ELF-1 (cell line): ENCODE data around the gene PCGF5.
"Not testable (repeated sequence)": the region's sequence is repeated elsewhere in the genome, so short reads cannot be mapped to it uniquely, and the experiment has no call there.

Experiments
- DNase-seq: peaks from one replicate; pipeline ENCODE4 v3.0.0-alpha.2; 2016; ENCODE audit warnings: low read depth, low spot score

The PCGF5 gene

GRCh38 chr10:91286572-91286971, 66.1 kb downstream of the PCGF5 start:
- no peak for DNase-seq

- no peak for DNase-seq
Measured at GRCh38 chr10:91287276-91287675, 66.8 kb downstream of the PCGF5 start.

- no peak for DNase-seq
Measured at GRCh38 chr10:91287912-91288311, 67.4 kb downstream of the PCGF5 start.

DNA sequence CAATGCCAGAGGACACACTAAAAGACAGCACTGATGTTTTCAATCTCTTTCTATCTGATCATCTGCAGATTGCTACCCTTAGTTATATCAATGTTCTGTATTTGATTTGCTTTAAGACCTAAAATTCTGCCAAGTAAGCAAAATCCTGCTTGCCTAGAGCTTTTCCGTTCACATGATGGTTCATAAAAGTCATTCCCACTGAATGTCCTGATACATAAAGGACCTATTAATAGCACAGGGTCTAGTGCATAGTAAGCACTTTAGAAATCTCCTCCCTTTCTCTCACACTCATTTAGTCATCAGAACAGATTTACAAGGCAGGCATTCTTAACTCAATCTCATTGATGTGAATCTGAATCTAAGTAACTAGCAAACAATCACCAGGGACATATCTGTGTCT, 68.8 kb downstream of the PCGF5 start:
- DNase-seq = no peak

GRCh38 chr10:91290607-91291006, 70.1 kb downstream of the PCGF5 start:
- no peak for DNase-seq

- DNase-seq = no peak
Measured at GRCh38 chr10:91294134-91294906, 73.9 kb downstream of the PCGF5 start.

GRCh38 chr10:91295346-91295745, 74.9 kb downstream of the PCGF5 start:
- no peak for DNase-seq

GRCh38 chr10:91296471-91296870, 76.0 kb downstream of the PCGF5 start:
- DNase-seq = peak; percentile 47

DNA sequence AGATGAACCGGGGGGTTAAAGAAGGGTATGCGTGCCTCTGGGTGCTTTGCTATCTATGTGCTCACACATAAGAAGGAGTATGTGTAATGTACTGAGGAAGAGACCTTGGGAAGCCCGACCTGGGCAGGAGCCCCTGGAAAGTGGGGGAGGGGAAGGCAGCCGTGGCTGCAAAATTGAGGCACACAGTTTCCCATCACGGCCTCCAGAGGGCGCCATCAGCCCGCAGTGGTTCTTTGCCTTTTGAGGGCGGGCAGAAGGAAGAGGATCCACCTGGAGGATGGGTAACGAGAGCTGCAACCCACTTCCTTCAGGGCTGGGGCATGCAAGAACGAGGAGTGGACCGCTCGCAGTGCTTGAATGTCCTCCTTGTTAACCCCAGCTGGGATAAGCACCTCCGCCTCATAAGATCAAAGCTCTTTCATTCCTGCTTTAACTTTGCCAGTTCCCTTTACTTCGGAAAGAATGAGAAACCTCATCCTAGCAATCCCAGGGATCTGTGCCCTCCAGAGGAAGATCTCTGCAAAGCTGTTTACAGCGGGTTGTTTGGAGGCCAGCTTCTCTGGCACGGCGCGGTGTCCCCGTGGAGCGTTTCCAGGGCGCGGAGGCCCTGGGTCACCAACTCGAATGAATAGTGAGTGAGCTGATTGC, 77.9 kb downstream of the PCGF5 start:
- DNase-seq = peak; percentile 96

DNA sequence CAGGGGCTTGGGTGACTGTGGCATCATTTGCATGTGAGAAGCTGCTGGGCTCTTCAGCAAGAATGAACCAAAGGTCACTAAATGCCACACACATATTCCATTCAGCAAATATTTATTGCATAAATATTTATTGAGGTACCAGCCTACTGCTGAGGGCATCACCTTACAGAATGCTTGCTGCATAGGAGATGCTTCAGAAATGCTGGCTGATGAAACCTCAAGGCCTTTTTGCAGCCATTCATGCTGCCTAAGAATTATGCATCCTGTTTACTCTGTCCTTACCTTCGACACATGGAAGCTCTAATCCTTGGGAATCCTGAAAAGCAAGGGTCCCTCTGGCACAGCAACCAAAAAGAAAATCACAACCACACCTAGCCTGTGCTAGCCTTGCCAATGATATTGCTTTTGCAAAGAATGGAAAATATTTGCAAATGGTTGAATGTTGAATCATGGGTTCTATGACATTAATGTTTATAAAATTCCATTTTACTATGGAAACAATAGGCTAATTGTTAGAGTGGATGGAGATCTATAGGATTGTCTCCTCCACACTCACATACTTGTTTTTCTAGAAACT, 79.6 kb downstream of the PCGF5 start:
- DNase-seq = no peak

DNA sequence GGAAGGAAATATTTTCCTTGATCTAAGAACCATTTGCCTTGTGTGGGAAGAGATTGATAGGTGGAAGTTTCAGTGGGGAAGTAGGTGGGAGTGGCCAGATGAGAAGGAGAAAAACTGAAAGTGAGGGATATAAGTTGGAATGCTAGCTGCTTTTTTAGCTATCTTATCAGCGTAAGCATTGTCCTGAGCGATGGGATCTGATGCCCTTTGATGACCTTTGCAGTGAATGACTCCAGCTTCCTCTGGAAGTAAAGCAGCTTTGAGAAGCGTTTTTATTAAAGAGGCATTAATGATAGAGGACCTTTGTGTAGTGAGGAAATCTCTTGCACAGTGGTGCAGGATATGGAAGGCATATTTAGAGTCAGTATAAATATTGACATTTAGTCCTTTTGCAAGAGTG, 82.5 kb downstream of the PCGF5 start:
- DNase-seq = not testable (repeated sequence)

GRCh38 chr10:91305979-91306378, 85.5 kb downstream of the PCGF5 start:
- not testable (repeated sequence) for DNase-seq

DNA sequence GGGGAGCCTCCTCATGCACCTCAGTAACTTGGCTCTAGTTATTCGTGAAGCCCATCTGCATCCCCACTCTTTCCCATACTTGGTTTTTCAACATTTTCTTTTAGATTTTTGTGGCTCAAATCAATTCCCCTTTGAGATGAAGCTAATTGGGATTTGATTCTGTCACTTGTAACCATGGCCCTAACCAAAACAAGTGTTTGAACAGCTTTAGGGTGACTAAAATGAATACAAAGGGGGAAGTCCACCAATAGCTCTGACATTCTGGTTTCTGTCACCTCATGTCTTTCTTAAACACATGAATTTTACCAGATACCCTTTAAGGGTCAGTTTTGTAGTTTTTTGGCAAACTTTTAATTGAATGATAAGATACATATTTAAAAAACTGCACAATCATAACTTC, 87.0 kb downstream of the PCGF5 start:
- no peak for DNase-seq

- no peak for DNase-seq
Measured at GRCh38 chr10:91309711-91310110, 89.2 kb downstream of the PCGF5 start.

- no peak for DNase-seq
Measured at GRCh38 chr10:91311601-91312381, 91.3 kb downstream of the PCGF5 start.

- no peak for DNase-seq
Measured at GRCh38 chr10:91312382-91312733, 91.9 kb downstream of the PCGF5 start.

DNA sequence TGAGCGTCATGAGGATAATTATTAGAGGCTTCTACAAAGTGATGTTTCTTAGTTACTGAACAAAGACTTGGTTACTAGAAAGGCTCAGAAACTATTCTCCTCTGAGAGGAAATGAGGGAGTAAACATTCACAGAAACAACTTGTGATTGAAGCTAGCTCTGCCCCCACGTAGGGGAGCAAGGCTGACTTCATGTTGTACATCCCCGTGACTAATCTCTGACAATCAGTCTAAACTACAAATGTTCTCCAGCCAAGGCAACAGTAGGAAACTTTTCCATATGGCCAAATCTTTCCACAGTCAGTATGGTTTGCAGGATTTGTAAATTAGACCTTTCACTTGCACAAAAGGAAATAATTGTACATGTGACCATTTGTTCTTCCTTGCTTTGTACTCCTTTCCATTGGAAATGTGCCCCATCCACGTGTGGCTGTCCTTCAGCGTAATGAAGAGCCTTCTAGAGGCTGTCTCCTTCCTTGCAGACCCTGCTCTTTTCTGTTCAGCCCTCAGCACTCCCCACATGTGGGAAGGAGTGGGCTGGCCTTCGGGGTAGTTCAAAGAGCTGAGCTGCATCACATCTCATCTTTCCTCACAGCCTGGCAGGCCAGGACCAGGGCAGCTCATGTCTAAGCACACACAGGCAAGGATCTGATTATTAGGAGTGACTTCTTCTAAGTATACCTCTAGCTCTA, 93.5 kb downstream of the PCGF5 start:
- DNase-seq = peak; percentile 4

DNA sequence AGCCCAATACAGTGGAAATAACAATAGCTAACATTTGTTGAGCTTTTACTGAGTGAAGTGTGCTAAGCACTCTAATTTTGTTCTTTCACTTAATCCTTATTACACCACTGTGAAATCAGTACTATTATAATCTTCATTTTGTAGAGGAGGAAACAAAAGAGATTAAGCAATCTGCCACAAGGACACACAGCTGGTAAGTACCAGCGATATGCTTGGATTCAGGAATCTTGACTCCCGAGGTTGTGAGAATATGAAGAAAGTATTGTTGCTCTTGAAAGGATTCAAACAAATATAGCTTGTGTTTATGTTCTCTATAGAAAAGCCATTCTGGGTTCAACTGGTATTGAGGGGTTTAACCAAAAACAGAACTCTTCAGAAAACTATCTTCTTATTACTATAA, 96.0 kb downstream of the PCGF5 start:
- DNase-seq = no peak

- no peak for DNase-seq
Measured at GRCh38 chr10:91317541-91317940, 97.1 kb downstream of the PCGF5 start.

DNA sequence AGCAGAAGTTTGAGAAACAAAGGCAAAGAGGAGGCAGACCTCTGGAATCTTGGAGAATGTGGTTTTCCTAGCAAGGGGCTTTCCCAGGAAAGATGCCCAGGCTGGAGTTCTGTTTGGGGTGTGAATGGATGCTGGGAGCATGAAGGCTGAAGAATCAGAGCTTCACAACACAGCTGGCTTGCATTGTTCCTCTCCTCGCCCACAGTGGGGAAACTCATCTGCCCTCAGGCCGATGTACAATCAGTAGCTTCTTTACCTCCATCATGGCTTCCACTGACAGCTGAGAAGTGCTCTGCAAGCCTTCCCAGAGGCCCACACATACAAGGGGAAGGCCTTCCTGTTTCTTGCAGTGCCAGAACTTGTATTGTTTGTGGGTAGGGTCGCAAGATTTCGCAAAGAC, 98.9 kb downstream of the PCGF5 start:
- peak; percentile 39 for DNase-seq

DNA sequence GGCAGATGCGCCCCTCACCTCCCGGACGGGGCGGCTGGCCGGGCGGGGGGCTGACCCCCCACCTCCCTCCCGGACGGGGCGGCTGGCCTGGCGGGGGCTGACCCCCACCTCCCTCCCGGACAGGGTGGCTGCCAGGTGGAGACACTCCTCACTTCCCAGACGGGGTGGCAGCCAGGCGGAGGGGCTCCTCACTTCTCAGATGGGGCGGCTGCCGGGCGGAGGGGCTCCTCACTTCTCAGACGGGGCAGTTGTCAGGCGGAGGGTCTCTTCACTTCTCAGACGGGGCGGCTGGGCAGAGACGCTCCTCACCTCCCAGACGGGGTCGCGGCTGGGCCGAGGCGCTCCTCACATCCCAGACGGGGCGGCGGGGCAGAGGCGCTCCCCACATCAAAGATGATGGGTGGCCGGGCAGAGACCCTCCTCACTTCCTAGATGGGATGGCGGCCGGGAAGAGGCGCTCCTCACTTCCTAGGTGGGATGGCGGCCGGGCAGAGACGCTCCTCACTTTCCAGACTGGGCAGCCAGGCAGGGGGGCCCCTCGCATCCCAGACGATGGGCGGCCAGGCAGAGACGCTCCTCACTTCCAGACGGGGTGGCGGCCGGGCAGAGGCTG, 102.9 kb downstream of the PCGF5 start:
- DNase-seq = not testable (repeated sequence)
